ENCODE data around the gene BMP8A.

DNA sequence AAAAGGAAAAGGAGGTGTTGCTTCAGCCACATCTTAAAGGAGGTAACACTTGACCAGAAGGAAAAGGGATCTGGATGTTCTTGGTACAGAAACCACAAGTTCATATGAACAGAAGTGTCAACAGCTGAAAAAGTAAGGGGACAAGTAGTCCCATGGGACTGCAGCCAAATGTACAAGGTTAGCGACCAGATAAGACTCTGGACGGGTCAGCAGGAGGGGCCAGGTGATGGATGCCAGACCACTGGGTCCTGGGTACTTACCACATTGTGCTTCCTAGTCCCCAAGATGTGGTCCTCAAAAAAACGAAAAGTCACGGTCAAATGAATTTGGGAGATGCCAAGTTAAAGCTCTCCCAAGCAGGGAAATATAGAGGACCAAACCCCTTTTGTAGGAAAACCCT lies 16.6 kb upstream of the BMP8A start:
- TF ChIP-seq, protein P1, sequence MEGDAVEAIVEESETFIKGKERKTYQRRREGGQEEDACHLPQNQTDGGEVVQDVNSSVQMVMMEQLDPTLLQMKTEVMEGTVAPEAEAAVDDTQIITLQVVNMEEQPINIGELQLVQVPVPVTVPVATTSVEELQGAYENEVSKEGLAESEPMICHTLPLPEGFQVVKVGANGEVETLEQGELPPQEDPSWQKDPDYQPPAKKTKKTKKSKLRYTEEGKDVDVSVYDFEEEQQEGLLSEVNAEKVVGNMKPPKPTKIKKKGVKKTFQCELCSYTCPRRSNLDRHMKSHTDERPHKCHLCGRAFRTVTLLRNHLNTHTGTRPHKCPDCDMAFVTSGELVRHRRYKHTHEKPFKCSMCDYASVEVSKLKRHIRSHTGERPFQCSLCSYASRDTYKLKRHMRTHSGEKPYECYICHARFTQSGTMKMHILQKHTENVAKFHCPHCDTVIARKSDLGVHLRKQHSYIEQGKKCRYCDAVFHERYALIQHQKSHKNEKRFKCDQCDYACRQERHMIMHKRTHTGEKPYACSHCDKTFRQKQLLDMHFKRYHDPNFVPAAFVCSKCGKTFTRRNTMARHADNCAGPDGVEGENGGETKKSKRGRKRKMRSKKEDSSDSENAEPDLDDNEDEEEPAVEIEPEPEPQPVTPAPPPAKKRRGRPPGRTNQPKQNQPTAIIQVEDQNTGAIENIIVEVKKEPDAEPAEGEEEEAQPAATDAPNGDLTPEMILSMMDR (IDR thresholded peaks at IDR 0.05; ENCODE audit: poor library complexity) = no peak
- TF ChIP-seq EZH2 (IDR thresholded peaks at IDR 0.05; ENCODE audit: borderline replicate concordance) (no peak), EZH2phosphoT487 (IDR thresholded peaks at IDR 0.05; ENCODE audit: low read depth, severe bottlenecking, unreplicated experiment) (no peak)
